ENCODE results near the gene CCDC170.

The CCDC170 gene

DNA sequence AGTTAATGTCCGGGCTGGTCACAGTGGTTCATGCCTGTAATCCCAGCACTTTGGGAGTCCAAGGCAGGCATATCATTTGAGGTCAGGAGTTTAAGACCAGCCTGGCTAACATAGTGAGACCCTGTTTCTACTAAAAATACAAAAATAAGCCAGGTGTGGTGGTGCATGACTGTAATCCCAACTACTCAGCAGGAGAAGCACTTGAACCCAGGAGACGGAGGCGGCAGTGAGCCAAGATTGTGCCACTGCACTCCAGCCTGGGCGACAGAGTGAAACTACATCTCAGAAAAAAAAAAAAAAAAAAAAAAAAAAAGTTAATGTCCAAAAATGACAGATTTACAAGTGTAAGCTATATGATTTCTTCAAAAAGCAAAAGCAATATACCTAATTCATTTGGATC lies 124.9 kb downstream of the CCDC170 start:
- DNase-seq (ENCODE audit: low spot score) = no peak

DNA sequence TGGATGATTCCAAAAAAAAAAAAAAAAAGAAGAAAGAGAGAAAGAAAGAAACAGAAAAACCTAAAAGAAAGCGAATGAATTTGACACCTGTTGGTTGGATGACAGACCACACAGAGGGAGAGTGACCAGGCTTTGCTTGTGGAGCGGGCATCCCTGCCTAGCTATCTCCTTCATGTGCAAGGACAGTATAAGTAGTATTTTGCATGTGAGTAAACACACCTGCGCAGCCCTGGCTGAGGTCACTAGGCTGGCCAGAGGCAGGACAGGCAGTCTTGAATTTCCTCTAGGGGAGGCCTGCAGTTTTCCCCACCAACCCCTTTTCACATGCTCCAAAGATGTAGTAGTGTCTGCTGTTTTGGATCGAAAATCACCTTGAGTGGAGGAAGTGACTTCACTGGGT lies 126.4 kb downstream of the CCDC170 start:
- no peak for DNase-seq (ENCODE audit: low spot score)

DNA sequence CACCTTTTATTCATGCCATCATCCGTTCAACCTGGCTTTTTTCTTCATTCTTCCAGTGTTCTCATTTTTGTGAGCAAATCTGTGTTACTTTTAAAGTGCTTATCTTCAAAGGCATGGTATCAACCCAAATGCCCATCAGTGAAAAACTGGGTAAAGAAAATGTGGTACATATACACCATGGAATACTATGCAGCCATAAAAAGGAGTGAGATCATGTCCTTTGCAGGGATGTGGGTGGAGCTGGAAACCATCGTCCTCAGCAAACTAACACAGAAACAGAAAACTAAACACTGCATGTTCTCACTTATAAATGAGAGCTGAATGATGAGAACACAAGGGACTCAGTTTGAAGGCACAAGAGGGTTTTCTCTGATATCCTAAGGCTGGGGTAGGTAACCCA lies 130.3 kb downstream of the CCDC170 start:
- DNase-seq (ENCODE audit: low spot score) = no peak

DNA sequence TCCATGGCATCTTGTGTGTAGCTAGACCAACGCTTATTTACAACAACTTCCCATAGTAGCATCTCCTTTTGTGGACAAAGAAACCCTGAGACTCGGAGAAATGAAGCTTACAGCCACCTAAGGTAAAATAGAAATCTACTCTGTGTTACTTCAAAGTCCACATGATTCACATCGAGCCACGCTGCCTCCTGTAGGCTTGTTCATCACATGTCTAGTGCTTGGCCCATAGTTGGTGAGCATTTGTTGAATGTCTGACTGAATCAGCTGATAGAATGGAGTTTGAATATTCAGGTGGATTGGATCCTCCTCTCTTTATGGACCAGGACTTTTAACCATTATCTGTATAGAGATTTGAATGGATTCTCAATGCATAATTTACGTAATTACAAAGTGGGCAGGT lies 130.7 kb downstream of the CCDC170 start:
- DNase-seq (ENCODE audit: low spot score) = no peak

- DNase-seq (ENCODE audit: low spot score) = no peak
Observed at GRCh38 chr6:151624900-151625536, 131.2 kb downstream of the CCDC170 start.

DNA sequence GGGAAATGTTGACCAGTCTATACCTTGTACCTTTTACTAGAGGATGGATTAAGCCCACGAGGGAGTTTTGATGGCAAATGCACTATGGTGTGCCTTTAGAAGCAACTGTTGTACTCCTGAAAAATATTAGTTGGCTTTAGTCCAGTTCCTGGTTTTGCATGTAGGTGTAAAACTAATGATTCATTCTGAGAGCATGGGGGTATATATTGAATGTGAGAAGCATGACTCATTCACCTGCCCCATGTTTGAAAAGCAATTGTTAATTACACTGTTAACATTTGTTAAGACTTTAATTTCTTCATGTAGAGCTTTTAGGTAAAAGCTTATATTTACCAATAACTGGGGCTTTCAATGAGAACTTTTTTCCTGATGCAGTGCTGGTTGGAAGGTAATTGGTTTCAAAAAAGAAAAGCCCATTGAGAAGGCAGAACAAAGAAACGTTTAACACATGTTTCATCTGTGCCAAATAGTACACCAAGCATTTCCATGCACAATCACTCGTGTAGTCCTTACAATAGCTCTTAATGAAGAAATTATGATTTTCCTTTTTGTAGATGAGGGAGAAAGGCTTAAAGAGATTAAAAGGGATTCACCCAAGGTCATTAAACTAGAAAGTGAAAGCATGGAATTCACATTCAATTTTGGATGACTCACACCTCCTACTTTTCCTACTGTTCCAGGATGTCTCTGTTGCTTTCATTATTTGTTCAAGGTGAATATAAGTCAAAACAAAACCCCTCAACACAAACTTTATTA lies 134.1 kb downstream of the CCDC170 start:
- peak; percentile 53 for DNase-seq (ENCODE audit: low spot score)

DNA sequence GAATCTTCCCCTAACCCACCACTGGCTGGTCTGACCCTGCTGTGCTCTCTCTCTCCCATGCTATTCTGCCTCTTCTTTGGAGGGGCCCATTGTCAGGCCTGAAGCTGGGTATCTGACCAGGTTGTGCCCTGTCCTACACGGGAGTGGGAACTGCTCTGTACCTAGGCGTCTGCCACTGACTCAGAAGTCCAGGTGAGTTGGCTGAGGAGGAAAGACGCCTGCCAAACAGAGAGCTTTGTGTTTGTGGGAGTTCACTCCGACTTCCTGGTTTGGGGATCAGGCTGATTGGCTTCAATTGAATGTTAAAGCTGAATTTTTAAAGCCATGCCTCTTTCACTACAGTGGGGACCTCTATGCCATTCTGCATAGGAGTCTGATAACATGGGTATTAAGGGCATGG lies 136.0 kb downstream of the CCDC170 start:
- DNase-seq (ENCODE audit: low spot score) = no peak

DNA sequence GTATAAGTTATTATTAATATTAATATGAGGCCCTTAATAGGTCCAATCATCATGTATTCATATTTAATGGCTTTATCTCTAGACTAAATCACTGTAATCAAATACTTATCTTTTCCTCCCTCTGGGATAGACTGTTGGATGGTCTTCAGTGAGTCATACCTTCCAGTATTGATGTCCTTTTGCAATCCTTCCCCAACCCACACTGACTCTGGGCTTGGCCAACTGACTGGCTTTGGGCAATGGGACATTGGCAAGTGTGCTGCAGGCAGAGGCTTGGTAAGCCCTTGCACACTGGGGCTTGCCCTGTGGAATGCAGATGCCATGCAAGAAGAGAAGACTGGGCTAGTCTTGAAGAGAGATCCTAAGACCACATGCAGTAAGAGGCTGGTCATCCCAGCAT lies 136.6 kb downstream of the CCDC170 start:
- no peak for DNase-seq (ENCODE audit: low spot score)

GRCh38 chr6:151630991-151631655 lies 137.3 kb downstream of the CCDC170 start:
- DNase-seq (ENCODE audit: low spot score) = no peak

- DNase-seq (ENCODE audit: low spot score) = no peak
Observed at GRCh38 chr6:151632415-151632987, 138.7 kb downstream of the CCDC170 start.

DNA sequence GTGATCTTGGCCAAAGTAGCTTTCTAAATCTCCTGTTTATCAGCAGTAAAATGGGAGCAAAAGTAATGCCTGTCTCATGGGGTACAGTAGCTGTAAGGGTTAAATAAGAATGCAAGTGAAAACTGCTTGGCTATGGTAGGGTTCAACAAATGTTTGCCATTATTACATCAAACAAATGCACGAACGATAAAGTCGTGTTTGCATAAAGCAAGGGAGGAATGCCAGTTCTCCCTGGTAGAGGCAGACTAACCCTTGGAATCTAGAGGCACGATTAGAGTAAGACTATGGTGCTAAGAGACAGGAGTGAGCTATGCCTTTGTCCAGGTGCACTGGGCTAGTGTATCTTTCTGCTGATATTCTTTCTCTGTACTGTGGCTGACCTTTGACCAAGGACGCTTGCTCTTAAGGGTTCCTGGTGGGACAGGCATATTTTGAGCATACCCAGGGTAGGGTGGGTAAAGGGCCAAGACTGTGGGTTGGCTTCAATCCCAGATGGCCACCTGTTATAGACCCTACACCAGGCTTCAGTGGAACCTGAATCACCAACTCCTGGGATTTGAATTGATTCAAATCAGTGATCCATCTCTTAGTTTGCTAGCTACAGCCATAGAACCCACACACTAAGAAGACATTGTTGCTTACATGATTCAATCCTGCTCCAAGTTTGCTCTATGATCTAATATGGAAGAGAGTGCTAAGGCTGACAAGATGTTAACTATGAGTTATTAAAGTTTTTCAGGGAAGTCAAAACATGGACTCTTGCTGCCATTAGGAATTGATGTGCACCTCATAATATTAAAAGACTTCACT lies 139.9 kb downstream of the CCDC170 start:
- no peak for DNase-seq (ENCODE audit: low spot score)

DNA sequence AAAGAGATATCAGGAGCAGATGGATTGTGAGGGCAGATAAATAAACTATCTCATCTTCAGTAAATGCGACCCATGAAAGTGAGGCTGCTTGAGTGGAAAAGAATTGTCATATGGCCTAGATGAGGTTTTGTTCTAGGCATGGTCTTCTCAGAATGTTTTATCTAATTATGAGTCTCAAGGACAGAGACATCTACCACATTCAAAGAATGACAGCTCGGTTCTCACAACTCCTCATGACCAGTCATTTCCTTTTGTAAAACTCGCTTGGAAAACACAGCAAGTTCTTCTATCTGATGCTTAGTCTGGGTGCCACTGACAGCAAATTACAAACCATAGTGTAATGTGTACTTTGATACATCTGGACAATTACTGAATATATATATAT lies 140.5 kb downstream of the CCDC170 start:
- no peak for DNase-seq (ENCODE audit: low spot score)

DNA sequence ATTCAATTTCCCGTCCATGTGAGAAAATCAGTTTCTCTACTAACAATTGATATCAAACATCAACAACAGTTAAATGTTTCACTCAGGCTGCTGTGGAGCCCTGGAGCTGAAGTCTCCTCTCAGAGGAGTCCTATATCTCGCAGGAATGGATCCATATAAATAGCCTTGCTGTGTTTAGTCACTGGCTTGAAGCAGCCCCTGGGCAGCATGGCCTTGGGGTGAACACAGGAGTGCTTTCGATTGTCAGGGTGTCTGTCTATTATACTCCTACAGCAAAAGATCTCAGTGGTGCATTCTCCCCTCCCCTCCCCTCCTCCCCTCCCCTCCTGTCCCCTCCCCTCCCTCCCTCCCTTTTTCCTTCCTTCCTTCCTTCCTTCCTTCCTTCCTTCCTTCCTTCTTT lies 141.9 kb downstream of the CCDC170 start:
- DNase-seq (ENCODE audit: low spot score) = no peak

- DNase-seq (ENCODE audit: low spot score) = no peak
Observed at GRCh38 chr6:151637814-151638213, 144.0 kb downstream of the CCDC170 start.

DNA sequence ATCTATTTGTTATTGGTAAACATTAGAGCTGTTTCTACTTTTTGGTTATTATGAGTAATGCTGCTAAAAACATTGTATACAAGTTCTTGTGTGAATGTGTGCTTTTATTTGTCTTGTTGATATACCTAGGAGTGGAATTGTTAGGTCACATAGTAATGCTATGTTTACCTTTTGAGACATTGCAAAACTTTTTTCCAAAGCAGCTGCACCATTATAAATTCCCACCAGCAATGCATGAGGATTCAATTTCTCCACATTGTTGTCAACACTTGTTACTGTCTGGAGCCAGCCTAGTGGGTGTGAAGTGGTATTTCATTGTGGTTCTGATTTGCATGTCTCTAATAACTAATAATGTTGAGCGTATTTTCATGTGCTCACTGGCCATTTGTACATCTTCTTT lies 145.9 kb downstream of the CCDC170 start:
- DNase-seq (ENCODE audit: low spot score) = no peak

DNA sequence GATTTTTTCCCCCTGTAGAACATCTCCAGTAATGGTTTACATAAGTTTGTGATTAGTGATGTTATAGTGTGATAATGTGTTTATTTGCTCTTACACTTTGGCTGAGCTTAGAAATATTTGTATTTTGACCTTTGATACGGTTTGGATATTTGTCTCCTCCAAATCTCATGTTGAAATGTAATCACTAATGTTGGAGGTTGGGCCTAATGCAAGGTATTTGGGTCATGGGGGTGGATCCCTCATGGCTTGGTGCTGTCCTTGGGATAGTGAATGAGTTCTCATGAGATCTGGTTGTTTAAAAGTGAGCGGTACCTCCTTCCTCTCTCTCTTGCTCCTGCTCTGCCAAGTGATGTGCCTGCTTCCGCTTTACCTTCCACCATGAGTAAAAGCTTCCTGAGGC lies 147.2 kb downstream of the CCDC170 start:
- DNase-seq (ENCODE audit: low spot score) = no peak

DNA sequence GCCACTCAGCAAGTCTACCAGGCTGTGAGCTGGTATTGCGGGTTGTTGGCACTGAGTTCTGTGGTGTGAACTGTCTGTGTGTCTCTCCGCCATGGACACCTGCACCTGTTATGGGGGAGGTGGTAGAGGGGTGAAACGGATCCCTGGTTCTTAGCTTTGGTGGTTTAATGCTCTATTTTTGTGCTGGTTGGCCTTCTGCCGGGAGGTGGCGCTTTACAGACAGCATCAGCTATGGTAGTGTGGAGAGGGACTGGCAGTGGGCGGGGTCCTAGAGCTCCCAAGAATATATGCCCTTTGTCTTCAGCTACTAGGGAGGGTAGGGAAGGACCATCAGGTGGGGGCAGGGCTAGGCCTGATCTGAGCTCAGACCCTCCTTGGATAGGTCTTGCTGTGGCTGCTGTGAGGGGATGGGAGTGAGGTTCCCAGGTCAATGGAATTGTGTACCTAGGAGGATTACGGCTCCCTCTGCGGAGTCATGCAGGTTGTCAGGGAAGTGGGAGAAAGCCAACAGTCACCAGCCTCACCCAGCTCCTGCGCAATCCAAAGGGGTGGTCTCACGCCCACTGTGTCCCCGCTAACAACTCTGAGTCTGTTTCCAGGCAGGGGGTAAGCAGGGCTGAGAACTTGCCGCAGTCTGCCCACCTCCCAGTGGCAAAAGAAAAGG lies 154.3 kb downstream of the CCDC170 start:
- no peak for DNase-seq (ENCODE audit: low spot score)

- DNase-seq (ENCODE audit: low spot score) = no peak
Observed at GRCh38 chr6:151649835-151650234, 156.0 kb downstream of the CCDC170 start.

GRCh38 chr6:151651639-151652038 lies 157.8 kb downstream of the CCDC170 start:
- no peak for DNase-seq (ENCODE audit: low spot score)

GRCh38 chr6:151652325-151652724 lies 158.5 kb downstream of the CCDC170 start:
- DNase-seq (ENCODE audit: low spot score) = no peak

GRCh38 chr6:151655099-151655498 lies 161.3 kb downstream of the CCDC170 start:
- DNase-seq (ENCODE audit: low spot score) = no peak

- no peak for DNase-seq (ENCODE audit: low spot score)
Observed at GRCh38 chr6:151656392-151656791, 162.6 kb downstream of the CCDC170 start.
